Tibial artery (tissue), 4 donors: ENCODE results near the gene MLN.
A peak's percentile ranks its signal among the peaks of the same experiment; 100 is the strongest.

ENCODE experiments used
- DNase-seq, 2 donors: peaks; one replicate each; pipeline ENCODE4 v3.0.0-alpha.2; 2019
- H3K27ac ChIP-seq, 2 donors: fragments of 200-600 bp; sonication (generic) in 1 of 2; 1 replicate in 1 of 2; 2 replicates in 1 of 2; pipeline ENCODE4 v1.5.1; 2018 to 2019; ENCODE audit warnings: mild to moderate bottlenecking in 1 of 2
- H3K27me3 ChIP-seq, 2 donors: fragments of 200-600 bp; sonication (generic) in 1 of 2; one replicate each; pipeline versions ENCODE4 v1.5.1 to v1.6.0; 2016 to 2019
- H3K36me3 ChIP-seq, 3 donors: fragments of 200-600 bp; sonication (generic) in 2 of 3; one replicate each; pipeline ENCODE4 v1.5.1; 2016 to 2019; ENCODE audit warnings: mild to moderate bottlenecking in 2 of 3
- H3K4me1 ChIP-seq, 4 donors: fragments of 200-600 bp; sonication (generic) in 2 of 4; 1 replicate in 3 of 4; 2 replicates in 1 of 4; pipeline ENCODE4 v1.5.1; 2016 to 2019
- H3K4me3 ChIP-seq, 2 donors: fragments of 200-600 bp; sonication (generic) in 1 of 2; 1 replicate in 1 of 2; 2 replicates in 1 of 2; pipeline ENCODE4 v1.5.1; 2018 to 2019; ENCODE audit warnings: mild to moderate bottlenecking in 2 of 2
- H3K9me3 ChIP-seq, 3 donors: fragments of 200-600 bp; sonication (generic) in 1 of 3; one replicate each; pipeline ENCODE4 v1.5.1; 2016 to 2019
- CTCF ChIP-seq, 2 experiments: fragments of 200-600 bp in 1 of 2; fragments of 450-650 bp in 1 of 2; IDR thresholded peaks; one replicate each; pipeline ENCODE4 v1.5.1; 2017 to 2019; ENCODE audit warnings: antibody characterized with exemption in 2 of 2, mild to moderate bottlenecking in 1 of 2, moderate library complexity in 1 of 2
- intact Hi-C: fragments of 100-400 bp; cut with DNase I; formaldehyde crosslinking; loops from one replicate; pipeline ENCODE4 v1.15.0; 2023; ENCODE audit warnings: low total_unique reads

The MLN gene

GRCh38 chr6:33765368-33765767 is 38.4 kb downstream of the MLN start:
- H3K4me1 ChIP-seq, result peaks cover 0 to 20% (median 15%) of the 10 kb centered on the region in 4 donors
- peaks cover 0 to 3% of the 10 kb centered on the region in 2 donors for H3K27me3 ChIP-seq
- no peak overlapping the region for H3K4me3 ChIP-seq
- no peak overlapping the region for H3K27ac ChIP-seq
- TF ChIP-seq CTCF (IDR thresholded peaks at IDR 0.05), result no peak
- H3K9me3 ChIP-seq, result no peaks in the 10 kb centered on the region
- DNase-seq, result no peak
- intact Hi-C loops, result loop anchor here (10.0 kb wide), 2 partner anchors 51 to 259 kb away; partner anchors contain the start of gene UQCC2
- no peaks in the 10 kb centered on the region for H3K36me3 ChIP-seq

DNA sequence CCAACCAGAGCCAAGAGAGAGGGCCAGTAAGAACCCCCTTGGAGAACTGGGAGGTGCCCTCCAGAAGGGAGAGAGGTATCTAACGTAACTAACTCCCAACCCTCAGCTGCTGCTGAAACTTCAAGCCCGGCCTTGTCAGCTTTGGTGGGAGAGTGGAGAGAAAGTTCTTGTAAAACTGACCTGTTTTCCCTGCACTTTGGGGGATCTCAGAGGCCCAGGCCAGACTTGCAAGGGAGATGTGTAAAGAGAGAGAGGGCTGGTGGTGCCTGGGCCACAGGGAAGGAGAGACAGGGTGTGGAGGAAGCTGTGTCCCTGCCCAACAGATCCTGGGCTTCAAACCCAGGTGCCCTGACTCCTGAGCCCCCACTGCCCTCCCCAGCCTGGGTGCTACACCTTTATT is 39.8 kb downstream of the MLN start:
- TF ChIP-seq CTCF (IDR thresholded peaks at IDR 0.05), result no peak
- no peak for DNase-seq
- Histone ChIP-seq H3K27ac (no peak overlapping the region), H3K9me3 (no peaks in the 10 kb centered on the region), H3K36me3 (no peaks in the 10 kb centered on the region), H3K4me1 (peaks cover 0 to 9% (median 7%) of the 10 kb centered on the region in 4 donors), H3K27me3 (peaks cover 0 to 3% of the 10 kb centered on the region in 2 donors), H3K4me3 (no peak overlapping the region)
- intact Hi-C loops, result loop anchor here (10.0 kb wide), 2 partner anchors 49 to 261 kb away; partner anchors contain the start of gene UQCC2

DNA sequence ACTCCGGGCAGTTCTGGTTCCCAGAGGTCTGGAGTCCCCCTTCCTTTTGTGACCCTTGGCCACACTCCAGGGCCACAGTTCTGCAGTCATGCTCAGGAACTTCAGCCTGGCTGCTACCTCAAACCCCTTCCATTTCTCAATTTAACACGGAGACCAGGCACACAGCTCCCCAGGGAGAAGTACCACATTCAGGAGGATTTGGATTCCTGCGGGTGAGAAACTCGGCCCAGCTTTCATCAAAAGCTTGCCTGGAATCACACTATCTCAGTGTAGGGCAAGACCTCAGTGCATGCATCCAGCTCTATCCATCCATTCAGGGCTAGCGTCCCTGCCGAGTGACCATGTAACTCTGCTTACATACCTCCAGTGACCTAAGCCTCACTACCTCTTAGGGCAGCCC is 40.3 kb downstream of the MLN start:
- H3K4me1 ChIP-seq, result peaks cover 0 to 5% (median 2%) of the 10 kb centered on the region in 4 donors
- H3K27ac ChIP-seq, result no peak overlapping the region
- H3K36me3 ChIP-seq, result no peaks in the 10 kb centered on the region
- intact Hi-C loops, result loop anchor here (10.0 kb wide), 2 partner anchors 49 to 261 kb away; partner anchors contain the start of gene UQCC2
- H3K9me3 ChIP-seq, result no peaks in the 10 kb centered on the region
- no peak overlapping the region for H3K4me3 ChIP-seq
- no peak for DNase-seq
- TF ChIP-seq CTCF (IDR thresholded peaks at IDR 0.05), result no peak
- H3K27me3 ChIP-seq, result peaks cover 0 to 3% of the 10 kb centered on the region in 2 donors

DNA sequence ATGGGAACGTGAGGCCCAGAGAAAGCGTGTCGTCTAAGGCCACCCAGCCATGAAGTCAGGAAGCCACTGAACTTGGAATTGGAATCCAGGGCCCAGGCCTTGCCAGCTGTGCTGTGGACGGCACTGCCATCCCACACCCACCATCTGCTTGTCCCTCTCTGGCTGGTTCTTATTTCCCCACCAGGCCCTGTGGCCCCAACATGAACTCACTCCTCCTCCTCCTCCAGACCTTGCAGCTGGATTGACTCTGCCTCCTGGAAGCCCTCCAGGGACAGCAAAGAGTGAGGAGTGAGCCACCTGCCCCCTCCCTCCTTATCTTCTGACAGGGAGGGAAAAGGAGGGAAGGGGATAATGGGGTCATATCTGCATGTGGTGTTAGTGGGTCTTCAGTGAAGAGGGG is 41.1 kb downstream of the MLN start:
- H3K27me3 ChIP-seq, result peaks cover 0 to 3% of the 10 kb centered on the region in 2 donors
- no peak overlapping the region for H3K27ac ChIP-seq
- peaks cover 0 to 5% (median 0%) of the 10 kb centered on the region in 4 donors for H3K4me1 ChIP-seq
- H3K36me3 ChIP-seq, result no peaks in the 10 kb centered on the region
- DNase-seq, result no peak
- H3K9me3 ChIP-seq, result no peaks in the 10 kb centered on the region
- TF ChIP-seq CTCF (IDR thresholded peaks at IDR 0.05), result no peak
- intact Hi-C loops, result loop anchor here (10.0 kb wide), 2 partner anchors 48 to 262 kb away; partner anchors contain the start of gene UQCC2
- no peak overlapping the region for H3K4me3 ChIP-seq

GRCh38 chr6:33761922-33762629 is 41.7 kb downstream of the MLN start:
- Histone ChIP-seq H3K27ac (no peak overlapping the region), H3K27me3 (peaks cover 0 to 3% of the 10 kb centered on the region in 2 donors), H3K36me3 (no peaks in the 10 kb centered on the region), H3K4me3 (no peak overlapping the region), H3K4me1 (peaks cover 0 to 5% (median 0%) of the 10 kb centered on the region in 4 donors), H3K9me3 (no peaks in the 10 kb centered on the region)
- peak; percentile 34 to 45 for TF ChIP-seq CTCF (IDR thresholded peaks at IDR 0.05)
- DNase-seq, result no peak
- intact Hi-C loops, result loop anchor here (10.0 kb wide), 2 partner anchors 47 to 263 kb away; partner anchors contain the start of gene UQCC2
